ENCODE measurements around the gene TMEM39A.

TMEM39A gene

DNA sequence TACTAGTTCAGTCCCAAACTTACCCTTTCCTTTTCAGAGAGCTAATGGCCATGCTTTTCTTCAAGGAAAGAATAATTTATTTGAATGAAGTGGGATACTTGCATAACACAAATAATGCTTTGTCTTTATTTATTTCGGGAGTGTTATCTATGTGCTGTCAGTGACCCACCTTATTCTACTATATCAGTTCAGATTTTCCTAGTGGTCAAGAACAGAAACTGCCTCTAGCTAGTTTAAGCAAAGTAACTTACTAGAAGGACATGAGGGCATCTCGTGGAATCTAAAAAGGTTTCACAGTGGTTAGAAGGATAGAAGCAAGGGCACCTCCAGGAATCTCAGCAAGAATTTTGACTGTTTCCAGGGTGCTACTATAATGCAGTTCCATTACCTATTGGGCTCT lies 31.2 kb upstream of the TMEM39A start:
- no peak overlapping the region for H3K9ac ChIP-seq
- H3K36me3 ChIP-seq, result peaks cover 22% of the 10 kb centered on the region
- H3K4me3 ChIP-seq, result no peak overlapping the region
- H3K27me3 ChIP-seq, result no peaks in the 10 kb centered on the region
- TF ChIP-seq Cebpa-rat (IDR thresholded peaks at IDR 0.05), result no peak
- H3K27ac ChIP-seq, result no peak overlapping the region
- H3K4me1 ChIP-seq, result peaks cover 15% of the 10 kb centered on the region
- no peaks in the 10 kb centered on the region for H3K9me3 ChIP-seq
- H3K4me2 ChIP-seq, result no peak overlapping the region
- no peaks in the 10 kb centered on the region for H4K20me1 ChIP-seq

DNA sequence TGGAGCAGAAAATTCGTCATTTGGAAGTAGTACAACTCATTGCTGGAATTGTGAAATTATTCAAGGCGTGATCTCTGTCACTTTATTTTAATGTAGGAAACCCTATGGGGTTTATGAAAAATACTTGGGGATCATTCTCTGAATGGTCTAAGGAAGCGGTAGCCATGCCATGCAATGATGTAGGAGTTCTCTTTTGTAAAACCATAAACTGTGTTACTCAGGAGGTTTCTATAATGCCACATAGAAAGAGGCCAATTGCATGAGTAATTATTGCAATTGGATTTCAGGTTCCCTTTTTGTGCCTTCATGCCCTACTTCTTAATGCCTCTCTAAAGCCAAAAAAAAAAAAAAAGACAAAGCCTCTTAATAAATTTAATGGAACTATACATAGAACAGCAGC lies 29.4 kb upstream of the TMEM39A start:
- Histone ChIP-seq H4K20me1 (no peaks in the 10 kb centered on the region), H3K4me3 (no peak overlapping the region), H3K4me1 (peaks cover 7% of the 10 kb centered on the region), H3K4me2 (no peak overlapping the region), H3K9me3 (no peaks in the 10 kb centered on the region), H3K9ac (no peak overlapping the region), H3K27ac (no peak overlapping the region), H3K27me3 (no peaks in the 10 kb centered on the region), H3K36me3 (peaks cover 40% of the 10 kb centered on the region)
- TF ChIP-seq Cebpa-rat (IDR thresholded peaks at IDR 0.05), result no peak

DNA sequence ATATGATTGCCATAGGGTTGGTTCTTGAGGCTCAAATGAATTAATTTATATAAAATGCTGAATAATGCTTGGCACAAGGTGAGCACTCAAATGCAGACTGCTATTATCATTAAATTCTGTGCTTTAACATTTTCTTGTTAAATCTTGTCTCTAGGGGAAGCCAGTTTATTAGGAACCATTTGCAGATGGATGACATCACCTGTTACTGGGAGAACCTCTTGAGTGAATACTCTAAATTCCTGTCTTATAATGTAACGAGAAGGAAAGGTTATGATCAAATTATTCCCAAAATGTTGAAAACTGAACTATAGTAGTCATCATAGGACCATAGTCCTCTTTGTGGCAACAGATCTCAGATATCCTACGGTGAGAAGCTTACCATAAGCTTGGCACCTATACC lies 28.7 kb upstream of the TMEM39A start:
- H3K4me1 ChIP-seq, result peaks cover under 1% of the 10 kb centered on the region; the same call in 1 of the 2 replicates
- no peaks in the 10 kb centered on the region for H3K27me3 ChIP-seq
- no peaks in the 10 kb centered on the region for H4K20me1 ChIP-seq
- H3K9ac ChIP-seq, result no peak overlapping the region
- peaks cover 46% of the 10 kb centered on the region for H3K36me3 ChIP-seq
- no peak for TF ChIP-seq Cebpa-rat (IDR thresholded peaks at IDR 0.05)
- H3K4me3 ChIP-seq, result no peak overlapping the region
- H3K27ac ChIP-seq, result no peak overlapping the region
- no peaks in the 10 kb centered on the region for H3K9me3 ChIP-seq
- no peak overlapping the region for H3K4me2 ChIP-seq

DNA sequence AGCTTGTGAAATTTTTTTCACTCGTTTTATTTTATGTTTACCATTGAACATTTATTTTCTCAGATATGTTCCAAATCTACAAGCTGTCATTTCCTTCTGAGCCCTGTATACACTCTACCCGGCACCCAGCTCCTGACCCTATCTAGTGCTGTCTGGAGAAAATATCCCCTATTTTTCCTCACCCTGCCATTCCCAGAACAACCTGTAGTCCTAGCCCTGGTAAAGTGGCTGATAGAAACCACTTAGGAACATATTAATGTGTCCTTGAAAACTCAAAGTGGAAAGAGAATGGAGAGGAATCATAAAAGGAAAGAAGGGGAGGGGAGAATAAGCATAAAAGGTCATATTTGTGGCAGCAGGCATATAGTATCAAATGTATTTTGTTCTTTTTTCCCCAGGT lies 26.7 kb upstream of the TMEM39A start:
- Histone ChIP-seq H3K27me3 (no peaks in the 10 kb centered on the region), H3K36me3 (peaks cover 66% of the 10 kb centered on the region), H3K4me2 (no peak overlapping the region), H3K4me1 (no peaks in the 10 kb centered on the region), H4K20me1 (no peaks in the 10 kb centered on the region), H3K27ac (no peak overlapping the region), H3K4me3 (no peak overlapping the region), H3K9me3 (no peaks in the 10 kb centered on the region), H3K9ac (no peak overlapping the region)
- TF ChIP-seq Cebpa-rat (IDR thresholded peaks at IDR 0.05), result no peak

DNA sequence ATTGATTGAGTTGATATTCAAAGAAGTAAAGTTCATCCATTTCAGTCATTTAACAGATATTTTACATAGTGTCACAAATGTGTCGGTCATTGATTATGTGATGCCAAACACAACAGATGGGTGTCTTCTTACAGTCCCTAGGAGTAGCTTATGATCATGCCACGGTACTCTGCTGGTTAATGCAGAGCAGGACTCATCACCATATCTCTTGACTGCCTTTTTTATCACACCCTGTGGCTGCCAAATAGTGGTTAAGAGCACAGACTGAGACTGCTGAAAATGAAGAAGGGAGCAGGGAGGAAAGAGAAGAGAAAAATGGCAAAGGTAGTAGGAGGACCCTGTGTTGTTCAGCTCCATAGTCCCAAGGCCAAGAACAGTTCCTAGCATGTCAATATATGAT lies 22.1 kb upstream of the TMEM39A start:
- peaks cover 83% of the 10 kb centered on the region for H3K36me3 ChIP-seq
- TF ChIP-seq Cebpa-rat (IDR thresholded peaks at IDR 0.05), result no peak
- no peaks in the 10 kb centered on the region for H3K4me1 ChIP-seq

DNA sequence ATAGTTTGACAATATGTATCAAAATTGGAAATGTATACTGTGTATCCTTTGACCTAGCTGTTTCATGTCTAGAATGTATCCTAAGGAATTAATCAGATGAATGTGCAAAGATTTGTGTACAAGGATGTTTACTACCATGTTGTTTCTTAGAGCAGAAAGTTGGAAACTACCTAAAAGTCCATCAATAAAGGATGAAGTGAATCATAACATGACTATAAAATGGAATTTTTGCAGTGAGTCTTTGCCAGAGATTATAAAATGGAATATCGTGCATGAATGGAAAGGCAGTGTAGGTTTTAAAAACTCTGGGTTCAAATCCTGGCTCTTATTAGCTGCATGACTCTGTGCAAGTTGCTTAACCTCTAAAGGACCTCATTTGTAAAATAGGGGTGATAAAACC lies 19.7 kb upstream of the TMEM39A start:
- H3K4me2 ChIP-seq, result no peak overlapping the region
- H3K27ac ChIP-seq, result no peak overlapping the region
- TF ChIP-seq Cebpa-rat (IDR thresholded peaks at IDR 0.05), result no peak
- peaks cover 86% of the 10 kb centered on the region for H3K36me3 ChIP-seq
- H3K4me1 ChIP-seq, result no peaks in the 10 kb centered on the region
- no peaks in the 10 kb centered on the region for H3K27me3 ChIP-seq
- no peak overlapping the region for H3K4me3 ChIP-seq
- H3K9ac ChIP-seq, result no peak overlapping the region
- H4K20me1 ChIP-seq, result no peaks in the 10 kb centered on the region
- no peaks in the 10 kb centered on the region for H3K9me3 ChIP-seq

More for the DNA sequence above, 22.1 kb upstream of the TMEM39A start:
- Histone ChIP-seq H3K4me2 (no peak overlapping the region), H3K9me3 (no peaks in the 10 kb centered on the region), H3K4me3 (no peak overlapping the region), H4K20me1 (no peaks in the 10 kb centered on the region), H3K27ac (no peak overlapping the region), H3K9ac (no peak overlapping the region), H3K27me3 (no peaks in the 10 kb centered on the region)

DNA sequence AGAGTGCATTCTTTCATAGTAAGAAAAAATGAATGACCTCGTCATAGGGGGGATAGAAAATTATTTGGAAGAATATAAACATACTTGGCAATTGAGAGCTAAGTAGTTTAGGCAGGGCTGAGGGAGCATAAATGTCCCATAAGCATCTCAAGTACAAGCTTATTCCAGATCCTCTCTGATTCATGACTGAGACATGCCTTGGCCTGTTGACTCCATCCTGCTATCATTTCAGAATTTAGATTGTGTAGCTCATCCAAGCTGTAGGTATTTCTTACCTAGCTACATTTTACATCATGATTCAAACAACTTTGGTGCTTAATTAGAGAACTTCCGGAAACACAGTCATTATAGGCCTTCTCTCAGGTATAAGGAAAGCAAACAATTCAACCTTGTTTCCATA lies 17.7 kb upstream of the TMEM39A start:
- Histone ChIP-seq H3K27me3 (no peaks in the 10 kb centered on the region), H3K9ac (no peak overlapping the region), H4K20me1 (no peaks in the 10 kb centered on the region), H3K4me2 (no peak overlapping the region), H3K9me3 (no peaks in the 10 kb centered on the region), H3K4me1 (no peaks in the 10 kb centered on the region), H3K36me3 (peaks cover 83% of the 10 kb centered on the region), H3K4me3 (no peak overlapping the region), H3K27ac (no peak overlapping the region)
- TF ChIP-seq Cebpa-rat (IDR thresholded peaks at IDR 0.05), result no peak

DNA sequence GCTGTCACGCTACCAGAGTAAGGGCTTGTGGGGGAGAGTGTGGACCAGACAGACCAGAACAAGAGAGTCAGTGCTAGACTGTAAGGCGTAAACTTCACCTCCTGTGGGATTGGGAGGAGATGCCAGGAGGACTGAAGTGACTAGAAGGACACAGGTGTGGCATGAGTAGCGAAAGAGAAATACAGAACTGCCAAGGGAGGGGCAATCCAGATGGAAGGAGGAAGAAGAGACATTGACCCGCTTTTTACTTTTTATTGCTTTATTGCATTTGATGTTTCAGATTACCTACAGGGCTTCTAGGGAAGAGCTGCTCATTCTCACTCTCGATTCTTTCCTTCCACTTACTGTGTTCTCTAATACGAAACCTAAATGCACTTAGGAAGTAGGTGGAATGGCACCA lies 7.5 kb upstream of the TMEM39A start:
- no peak for TF ChIP-seq Cebpa-rat (IDR thresholded peaks at IDR 0.05)
- Histone ChIP-seq H3K4me1 (peaks cover 26% of the 10 kb centered on the region), H3K4me3 (no peak overlapping the region), H3K36me3 (peaks cover 44% of the 10 kb centered on the region), H4K20me1 (0 out of 2 replicates have a peak, but pooled peaks cover 10% of the 10 kb centered on the region), H3K27ac (no peak overlapping the region), H3K27me3 (no peaks in the 10 kb centered on the region), H3K4me2 (peak overlapping the region; percentile 99), H3K9me3 (no peaks in the 10 kb centered on the region), H3K9ac (no peak overlapping the region)

DNA sequence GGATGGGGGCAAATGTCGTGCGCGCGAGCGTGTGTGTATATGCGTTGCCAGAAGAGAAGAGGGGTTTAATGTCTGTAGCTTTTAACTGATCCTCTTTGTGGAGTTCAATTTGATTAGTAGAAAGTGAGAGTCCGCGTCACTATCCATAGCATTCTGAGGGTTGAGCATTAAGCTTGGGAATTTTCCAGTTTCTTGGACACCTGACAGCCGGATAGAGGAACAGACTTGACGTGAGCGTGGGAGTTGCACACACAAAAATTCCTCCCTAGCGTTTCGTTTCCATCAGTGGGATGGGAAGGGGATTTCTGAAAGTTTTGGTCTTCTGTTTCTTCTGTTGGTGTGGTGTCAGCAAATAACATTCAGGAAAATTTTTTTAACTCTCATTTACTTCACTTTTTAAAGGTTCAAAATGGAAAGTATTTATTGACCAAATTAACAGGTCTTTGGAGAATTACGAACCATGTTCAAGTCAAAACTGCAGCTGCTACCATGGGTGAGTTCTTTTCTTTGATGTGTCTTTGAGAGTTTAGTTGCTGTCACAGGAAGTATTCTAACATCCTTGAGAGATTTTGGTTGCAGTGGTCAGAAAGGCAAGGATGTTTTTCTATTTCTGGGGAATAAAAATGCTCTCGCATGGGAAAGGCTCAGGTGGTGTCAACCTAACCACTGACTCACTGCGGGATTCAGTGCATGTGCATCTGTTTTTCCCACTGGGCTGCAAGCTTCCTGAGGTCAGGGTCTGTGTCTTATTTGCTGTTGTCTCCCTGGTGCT lies 6.2 kb upstream of the TMEM39A start:
- H3K27ac ChIP-seq, result peak overlapping the region; percentile 91
- no peaks in the 10 kb centered on the region for H3K9me3 ChIP-seq
- peaks cover 33% of the 10 kb centered on the region for H3K36me3 ChIP-seq
- H3K4me1 ChIP-seq, result peaks cover 26% of the 10 kb centered on the region
- H3K27me3 ChIP-seq, result no peaks in the 10 kb centered on the region
- H3K4me3 ChIP-seq, result peak overlapping the region; percentile 92
- no peak for TF ChIP-seq Cebpa-rat (IDR thresholded peaks at IDR 0.05)
- 0 out of 2 replicates have a peak, but pooled peaks cover 10% of the 10 kb centered on the region for H4K20me1 ChIP-seq
- H3K9ac ChIP-seq, result peak overlapping the region; percentile 92
- H3K4me2 ChIP-seq, result peak overlapping the region; percentile 99

DNA sequence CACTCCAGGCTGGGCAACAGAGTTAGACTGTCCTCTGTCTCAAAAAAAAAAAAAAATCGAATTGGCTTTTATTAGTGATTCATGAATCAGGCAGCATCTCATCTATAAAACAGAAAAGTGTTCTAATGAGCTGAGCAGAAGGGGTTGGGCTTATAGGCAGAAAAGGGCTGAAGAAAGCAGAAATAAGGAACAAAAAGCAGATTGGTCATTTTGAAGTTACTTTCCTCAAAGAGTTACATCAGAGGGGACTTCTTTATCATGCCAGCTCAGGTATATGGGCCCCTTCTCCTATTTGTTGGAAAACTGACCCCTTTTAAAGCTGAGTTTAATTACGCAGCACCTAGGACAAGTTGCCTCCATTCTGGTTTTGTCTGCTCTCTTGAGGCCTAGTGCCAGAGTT lies 4.6 kb upstream of the TMEM39A start:
- H3K9ac ChIP-seq, result no peak overlapping the region
- peak overlapping the region; percentile 91; the same call in 1 of the 2 replicates for H3K27ac ChIP-seq
- no peak for TF ChIP-seq Cebpa-rat (IDR thresholded peaks at IDR 0.05)
- 0 out of 2 replicates have a peak, but pooled peaks cover 10% of the 10 kb centered on the region for H4K20me1 ChIP-seq
- peaks cover 20% of the 10 kb centered on the region for H3K36me3 ChIP-seq
- H3K4me3 ChIP-seq, result 0 out of 2 replicates have a peak overlapping the region, but pooled peaks have one; percentile 92
- peak overlapping the region; percentile 99 for H3K4me2 ChIP-seq
- no peaks in the 10 kb centered on the region for H3K9me3 ChIP-seq
- peaks cover 32% of the 10 kb centered on the region for H3K4me1 ChIP-seq
- H3K27me3 ChIP-seq, result no peaks in the 10 kb centered on the region

Data from BLaER1 (cell line).